HEK293 (cell line): ENCODE measurements around the gene NYNRIN.

Source experiments
- CTCF ChIA-PET: fragments of 350-600 bp; formaldehyde crosslinking; extraction: SDS; loops from one replicate; lab custom pipeline; 2021; ENCODE audit warnings: antibody characterized with exemption; lab: Yijun Ruan, JAX
- POLR2A ChIA-PET: fragments of 300-600 bp; formaldehyde crosslinking; extraction: SDS; loops from one replicate; lab custom pipeline; 2020; ENCODE audit warnings: antibody characterized with exemption, inconsistent platforms; lab: Yijun Ruan, JAX
- H3K27ac ChIP-seq: fragments of 200-500 bp; sonication (Bioruptor generic); 2 replicates; pipeline ENCODE4 v1.5.1; 2014; ENCODE audit warnings: low read depth, low read length, control low read depth, inconsistent platforms; ENCODE audit errors: extremely low read depth
- H3K36me3 ChIP-seq, 2 experiments: fragments of 200-500 bp in 1 of 2; sonication (Bioruptor generic) in 1 of 2; 1 replicate in 1 of 2; 2 replicates in 1 of 2; pipeline ENCODE4 v1.5.1; 2014 to 2017; ENCODE audit warnings: inconsistent platforms in 2 of 2, low read length in 2 of 2; ENCODE audit not compliant: control insufficient read depth in 2 of 2, insufficient read depth in 1 of 2
- H3K4me1 ChIP-seq: fragments of 200-500 bp; sonication (Bioruptor generic); 2 replicates; pipeline ENCODE4 v1.5.1; 2014; ENCODE audit warnings: mild to moderate bottlenecking, low read length, inconsistent platforms; ENCODE audit not compliant: control insufficient read depth, insufficient read depth
- H3K4me3 ChIP-seq: 2 replicates; pipeline ENCODE4 v1.5.1; 2011; ENCODE audit warnings: low read depth, mild to moderate bottlenecking, control low read depth, low read length, moderate library complexity
- H3K9me3 ChIP-seq: fragments of 200-500 bp; sonication (Bioruptor generic); 2 replicates; pipeline ENCODE4 v1.5.1; 2014; ENCODE audit warnings: low read depth, low read length, inconsistent platforms; ENCODE audit not compliant: control insufficient read depth, insufficient read depth
- OSR2 ChIP-seq: fragments of 450-650 bp; formaldehyde crosslinking; IDR thresholded peaks from 2 replicates; pipeline ENCODE4 v1.5.1; 2016; ENCODE audit warnings: missing biosample characterization, missing genetic modification characterization
- PRDM1 ChIP-seq: fragments of 450-650 bp; formaldehyde crosslinking; IDR thresholded peaks from 2 replicates; pipeline ENCODE4; 2016; ENCODE audit warnings: missing biosample characterization, missing genetic modification characterization
- SALL2 ChIP-seq: fragments of 450-650 bp; formaldehyde crosslinking; IDR thresholded peaks from 2 replicates; pipeline ENCODE4 v1.5.0; 2017; ENCODE audit warnings: missing biosample characterization, mild to moderate bottlenecking, missing genetic modification characterization, borderline replicate concordance
- SETDB1 ChIP-seq: IDR thresholded peaks from one replicate; pipeline ENCODE4 v1.6.1; 2017; ENCODE audit warnings: mild to moderate bottlenecking, low read length, moderate library complexity, mixed read lengths; ENCODE audit not compliant: insufficient read length
- ZBTB1 ChIP-seq: fragments of 450-650 bp; formaldehyde crosslinking; IDR thresholded peaks from 2 replicates; pipeline ENCODE4 v1.5.1; 2016; ENCODE audit warnings: missing biosample characterization, missing genetic modification characterization
- ZBTB44 ChIP-seq: fragments of 450-650 bp; IDR thresholded peaks from 2 replicates; pipeline ENCODE4 v1.5.1; 2018; ENCODE audit warnings: missing biosample characterization, mild to moderate bottlenecking, missing genetic modification characterization
- ZNF121 ChIP-seq: fragments of 450-650 bp; formaldehyde crosslinking; IDR thresholded peaks from 2 replicates; pipeline ENCODE4 v1.5.1; 2016; ENCODE audit warnings: missing biosample characterization, missing genetic modification characterization
- ZNF18 ChIP-seq: fragments of 450-650 bp; formaldehyde crosslinking; IDR thresholded peaks from 2 replicates; pipeline ENCODE4 v1.5.1; 2016; ENCODE audit warnings: missing biosample characterization, missing genetic modification characterization
- ZNF223 ChIP-seq: fragments of 450-650 bp; formaldehyde crosslinking; IDR thresholded peaks from 2 replicates; pipeline ENCODE4 v1.5.1; 2016; ENCODE audit warnings: missing biosample characterization, missing genetic modification characterization
- ZNF449 ChIP-seq: fragments of 450-650 bp; formaldehyde crosslinking; IDR thresholded peaks from 2 replicates; pipeline ENCODE4 v1.5.1; 2017; ENCODE audit warnings: missing biosample characterization, mild to moderate bottlenecking, missing genetic modification characterization, moderate library complexity
- ZNF48 ChIP-seq: fragments of 450-650 bp; formaldehyde crosslinking; IDR thresholded peaks from 2 replicates; pipeline ENCODE4 v1.5.1; 2016; ENCODE audit warnings: missing biosample characterization, missing genetic modification characterization
- ZNF571 ChIP-seq: fragments of 450-650 bp; formaldehyde crosslinking; IDR thresholded peaks from 2 replicates; pipeline ENCODE4 v1.5.0; 2017; ENCODE audit warnings: missing biosample characterization, missing genetic modification characterization
- ZNF600 ChIP-seq: fragments of 450-650 bp; formaldehyde crosslinking; IDR thresholded peaks from 2 replicates; pipeline ENCODE4 v1.5.1; 2016; ENCODE audit warnings: missing biosample characterization, missing genetic modification characterization
- ZNF623 ChIP-seq: fragments of 450-650 bp; formaldehyde crosslinking; IDR thresholded peaks from 2 replicates; pipeline ENCODE4 v1.5.1; 2016; ENCODE audit warnings: missing biosample characterization, missing genetic modification characterization
- ZNF639 ChIP-seq: fragments of 450-650 bp; formaldehyde crosslinking; IDR thresholded peaks from 2 replicates; pipeline ENCODE4 v1.5.1; 2016; ENCODE audit warnings: missing biosample characterization, missing genetic modification characterization
- ZNF660 ChIP-seq: fragments of 450-650 bp; IDR thresholded peaks from 2 replicates; pipeline ENCODE4 v1.5.1; 2018; ENCODE audit warnings: missing biosample characterization, mild to moderate bottlenecking, missing genetic modification characterization
- ZNF677 ChIP-seq: fragments of 450-650 bp; IDR thresholded peaks from 2 replicates; pipeline ENCODE4 v1.5.0; 2018; ENCODE audit warnings: missing biosample characterization, mild to moderate bottlenecking, missing genetic modification characterization, moderate library complexity
- TF ChIP-seq, protein P1 (sequence below): fragments of 450-650 bp; formaldehyde crosslinking; IDR thresholded peaks from 2 replicates; pipeline ENCODE4 v1.5.1; 2016; ENCODE audit warnings: missing biosample characterization, missing genetic modification characterization
- TF ChIP-seq, protein P2 (sequence below): fragments of 450-650 bp; formaldehyde crosslinking; IDR thresholded peaks from 2 replicates; pipeline ENCODE4 v1.5.1; 2016; ENCODE audit warnings: missing biosample characterization, missing genetic modification characterization, borderline replicate concordance

The NYNRIN gene

GRCh38 chr14:24456980-24457379, 58.2 kb downstream of the NYNRIN start:
- no peak overlapping the region for H3K27ac ChIP-seq
- no peaks in the 10 kb centered on the region for H3K9me3 ChIP-seq
- no peak overlapping the region for H3K4me3 ChIP-seq
- TF ChIP-seq OSR2 (tag by site-specific recombination), result no peak
- no peak for TF ChIP-seq ZBTB44 (tag by site-specific recombination)
- TF ChIP-seq ZNF449, result no peak
- TF ChIP-seq ZBTB1 (tag by site-specific recombination), result no peak
- TF ChIP-seq ZNF121 (tag by site-specific recombination), result no peak
- TF ChIP-seq ZNF571 (tag by site-specific recombination), result no peak
- no peak for TF ChIP-seq SETDB1
- TF ChIP-seq ZNF600, result no peak
- no peak for TF ChIP-seq ZNF18
- no peak for TF ChIP-seq ZNF677 (tag by site-specific recombination)
- TF ChIP-seq SALL2 (tag by site-specific recombination), result no peak
- TF ChIP-seq ZNF660, result no peak
- no peak for TF ChIP-seq ZNF639
- TF ChIP-seq, protein P1, sequence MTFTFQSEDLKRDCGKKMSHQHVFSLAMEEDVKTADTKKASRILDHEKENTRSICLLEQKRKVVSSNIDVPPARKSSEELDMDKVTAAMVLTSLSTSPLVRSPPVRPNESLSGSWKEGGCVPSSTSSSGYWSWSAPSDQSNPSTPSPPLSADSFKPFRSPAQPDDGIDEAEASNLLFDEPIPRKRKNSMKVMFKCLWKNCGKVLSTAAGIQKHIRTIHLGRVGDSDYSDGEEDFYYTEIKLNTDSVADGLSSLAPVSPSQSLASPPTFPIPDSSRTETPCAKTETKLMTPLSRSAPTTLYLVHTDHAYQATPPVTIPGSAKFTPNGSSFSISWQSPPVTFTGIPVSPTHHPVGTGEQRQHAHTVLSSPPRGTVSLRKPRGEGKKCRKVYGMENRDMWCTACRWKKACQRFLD (tag by site-specific recombination), result no peak
- TF ChIP-seq, protein P2, sequence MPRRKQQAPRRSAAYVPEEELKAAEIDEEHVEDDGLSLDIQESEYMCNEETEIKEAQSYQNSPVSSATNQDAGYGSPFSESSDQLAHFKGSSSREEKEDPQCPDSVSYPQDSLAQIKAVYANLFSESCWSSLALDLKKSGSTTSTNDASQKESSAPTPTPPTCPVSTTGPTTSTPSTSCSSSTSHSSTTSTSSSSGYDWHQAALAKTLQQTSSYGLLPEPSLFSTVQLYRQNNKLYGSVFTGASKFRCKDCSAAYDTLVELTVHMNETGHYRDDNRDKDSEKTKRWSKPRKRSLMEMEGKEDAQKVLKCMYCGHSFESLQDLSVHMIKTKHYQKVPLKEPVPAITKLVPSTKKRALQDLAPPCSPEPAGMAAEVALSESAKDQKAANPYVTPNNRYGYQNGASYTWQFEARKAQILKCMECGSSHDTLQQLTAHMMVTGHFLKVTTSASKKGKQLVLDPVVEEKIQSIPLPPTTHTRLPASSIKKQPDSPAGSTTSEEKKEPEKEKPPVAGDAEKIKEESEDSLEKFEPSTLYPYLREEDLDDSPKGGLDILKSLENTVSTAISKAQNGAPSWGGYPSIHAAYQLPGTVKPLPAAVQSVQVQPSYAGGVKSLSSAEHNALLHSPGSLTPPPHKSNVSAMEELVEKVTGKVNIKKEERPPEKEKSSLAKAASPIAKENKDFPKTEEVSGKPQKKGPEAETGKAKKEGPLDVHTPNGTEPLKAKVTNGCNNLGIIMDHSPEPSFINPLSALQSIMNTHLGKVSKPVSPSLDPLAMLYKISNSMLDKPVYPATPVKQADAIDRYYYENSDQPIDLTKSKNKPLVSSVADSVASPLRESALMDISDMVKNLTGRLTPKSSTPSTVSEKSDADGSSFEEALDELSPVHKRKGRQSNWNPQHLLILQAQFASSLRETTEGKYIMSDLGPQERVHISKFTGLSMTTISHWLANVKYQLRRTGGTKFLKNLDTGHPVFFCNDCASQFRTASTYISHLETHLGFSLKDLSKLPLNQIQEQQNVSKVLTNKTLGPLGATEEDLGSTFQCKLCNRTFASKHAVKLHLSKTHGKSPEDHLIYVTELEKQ (tag by site-specific recombination), result no peak
- TF ChIP-seq ZNF48, result no peak
- TF ChIP-seq PRDM1 (tag by site-specific recombination), result no peak
- TF ChIP-seq ZNF223, result no peak
- no peak for TF ChIP-seq ZNF623
- TF ChIP-seq, all 188 proteins: peak for 0
- peaks cover 0 to 3% of the 10 kb centered on the region in 2 experiments; a peak in 1 of 3 replicates for H3K36me3 ChIP-seq
- CTCF ChIA-PET, result no interaction called here
- no peaks in the 10 kb centered on the region for H3K4me1 ChIP-seq
- POLR2A ChIA-PET, result no interaction called here
